ENCODE results near the gene BAK1.
"Not testable (repeated sequence)": the region's sequence is repeated elsewhere in the genome, so short reads cannot be mapped to it uniquely, and the experiment has no call there.

The BAK1 gene

GRCh38 chr6:33585403-33586107 is 5.5 kb upstream of the BAK1 start:
- peak; percentile 63 for DNase-seq

- DNase-seq: no peak
Observed at GRCh38 chr6:33584700-33585402, 4.8 kb upstream of the BAK1 start.

DNA sequence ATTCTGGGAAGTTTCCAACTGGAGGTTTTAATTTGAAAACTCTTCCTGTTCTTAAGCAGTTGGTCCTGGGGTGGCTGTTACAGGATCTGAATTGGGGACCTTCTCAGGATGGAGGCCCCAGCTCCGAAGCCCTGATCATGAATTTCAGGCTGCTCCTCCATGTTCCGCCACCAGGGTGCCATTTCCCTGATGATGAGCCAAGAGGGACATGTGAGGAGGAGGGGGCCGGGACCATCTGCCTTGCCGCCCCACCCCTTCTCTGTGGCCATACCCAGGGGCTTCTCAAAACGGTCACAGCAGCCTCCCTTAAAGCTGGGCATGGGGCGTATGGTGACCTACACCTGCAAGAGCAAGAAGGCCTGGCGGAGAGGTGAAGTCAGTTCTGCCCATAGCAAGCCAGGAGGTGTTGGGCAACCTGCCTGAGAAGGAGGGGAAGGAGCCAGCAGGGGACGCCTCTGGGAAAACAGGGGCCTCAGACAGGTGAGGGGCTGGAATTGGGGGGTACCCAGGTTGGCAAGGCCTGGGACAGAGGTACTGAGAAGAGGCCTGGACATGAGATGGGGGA is 3.6 kb upstream of the BAK1 start:
- DNase-seq: no peak

DNA sequence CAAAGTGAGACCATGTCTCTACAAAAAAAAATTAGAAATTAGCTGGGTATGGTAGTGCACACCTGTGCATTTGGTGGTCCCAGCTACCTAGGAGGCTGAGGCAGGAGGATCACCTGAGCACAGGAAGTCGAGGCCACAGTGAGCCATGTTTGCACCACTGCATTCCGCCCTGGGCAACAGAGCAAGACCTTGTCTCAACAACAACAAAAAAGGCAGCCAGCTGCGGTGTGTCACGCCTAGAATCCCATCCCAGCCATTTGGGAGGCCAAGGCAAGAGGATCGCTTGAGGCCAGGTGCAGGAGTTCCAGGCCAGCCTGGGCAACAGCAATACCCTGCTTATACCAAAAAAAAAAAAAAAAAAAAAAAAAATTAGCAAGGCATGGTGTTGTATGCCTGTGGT is 1.1 kb upstream of the BAK1 start:
- DNase-seq: no peak

GRCh38 chr6:33578588-33579011 is 1.5 kb downstream of the BAK1 start:
- peak; percentile 46 for DNase-seq

DNA sequence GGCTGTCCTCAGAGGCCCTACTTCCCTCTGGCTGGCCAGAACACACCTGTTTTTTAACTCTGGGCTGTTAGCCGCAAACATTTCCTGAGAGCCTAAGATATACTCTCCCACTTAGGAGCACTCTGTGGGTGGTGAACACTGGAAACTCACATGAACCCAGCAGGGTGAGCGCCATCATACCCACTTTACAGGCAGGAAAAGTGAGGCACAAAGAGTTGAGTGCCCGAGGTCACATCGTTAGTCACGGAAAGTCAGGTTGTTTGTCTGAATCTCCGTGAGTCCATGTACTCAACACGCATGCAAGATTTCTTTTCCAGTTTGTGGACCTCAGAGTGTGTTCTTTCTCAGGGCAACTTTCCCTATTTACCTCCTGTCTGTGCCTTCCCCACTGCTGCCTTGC is 1.9 kb downstream of the BAK1 start:
- no peak for DNase-seq

DNA sequence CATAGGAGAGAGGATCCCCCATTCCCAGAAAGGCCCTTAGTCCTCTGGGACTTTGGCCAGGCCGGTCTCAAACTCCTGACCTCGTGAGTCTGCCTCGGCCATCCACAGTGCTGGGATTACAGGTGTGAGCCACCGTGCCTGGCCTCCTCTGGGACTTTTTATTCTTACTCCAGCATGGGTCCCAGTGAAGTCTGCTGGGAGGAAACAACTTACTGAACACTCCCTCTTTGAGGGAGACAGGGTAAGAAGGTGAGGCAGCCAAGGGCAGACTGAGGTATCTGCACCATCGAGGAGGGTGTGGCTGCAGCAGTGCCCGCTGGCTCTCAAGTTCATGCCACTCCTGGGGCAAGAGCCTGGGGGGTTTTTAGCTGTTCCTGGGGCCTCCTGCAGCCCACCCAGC is 2.4 kb downstream of the BAK1 start:
- DNase-seq: no peak

GRCh38 chr6:33577106-33577535 is 3.0 kb downstream of the BAK1 start:
- DNase-seq: peak; percentile 77

GRCh38 chr6:33576668-33577067 is 3.4 kb downstream of the BAK1 start:
- DNase-seq: no peak

GRCh38 chr6:33575211-33575610 is 4.9 kb downstream of the BAK1 start:
- DNase-seq: no peak

- no peak for DNase-seq
Observed at GRCh38 chr6:33571637-33572316, 8.3 kb downstream of the BAK1 start.

GRCh38 chr6:33570806-33571636 is 9.1 kb downstream of the BAK1 start:
- peak; percentile 77 for DNase-seq

DNA sequence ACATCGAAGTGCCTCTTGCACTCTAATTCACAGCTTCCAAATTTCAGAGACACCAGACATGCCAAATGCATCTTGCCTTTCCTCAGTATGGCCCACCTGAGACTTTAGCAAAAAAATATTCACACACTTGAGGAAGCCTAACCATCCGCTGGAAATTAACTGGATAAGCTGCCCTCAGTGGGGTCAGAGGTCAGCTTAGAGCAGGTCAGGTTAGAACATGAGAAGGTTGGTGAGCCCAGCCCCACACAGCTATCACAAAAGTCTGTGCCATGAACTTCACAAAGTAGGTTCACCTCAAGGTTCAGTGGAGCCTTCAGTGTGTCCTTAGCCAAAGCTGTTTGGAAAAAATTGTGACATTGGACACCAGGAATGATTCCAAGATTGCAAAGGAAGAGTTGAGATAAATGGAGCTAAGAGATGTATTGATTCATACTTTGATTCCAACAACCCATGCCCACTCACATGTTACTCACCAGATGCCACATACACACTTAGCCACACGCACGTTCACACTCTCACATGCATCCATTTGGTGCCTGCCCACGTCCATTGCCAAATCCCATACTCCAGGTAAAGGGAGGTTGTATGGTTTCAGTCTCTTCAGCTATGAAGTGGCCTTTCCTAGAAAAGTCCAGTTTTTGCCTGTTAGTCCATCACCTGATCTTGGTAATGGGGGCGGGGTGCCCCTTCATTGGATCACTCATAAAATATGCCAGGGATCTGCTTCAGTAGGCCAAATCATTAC is 11.1 kb downstream of the BAK1 start:
- DNase-seq: no peak

GRCh38 chr6:33567836-33568235 is 12.2 kb downstream of the BAK1 start:
- DNase-seq: no peak

GRCh38 chr6:33566182-33567084 is 13.6 kb downstream of the BAK1 start:
- no peak for DNase-seq

DNA sequence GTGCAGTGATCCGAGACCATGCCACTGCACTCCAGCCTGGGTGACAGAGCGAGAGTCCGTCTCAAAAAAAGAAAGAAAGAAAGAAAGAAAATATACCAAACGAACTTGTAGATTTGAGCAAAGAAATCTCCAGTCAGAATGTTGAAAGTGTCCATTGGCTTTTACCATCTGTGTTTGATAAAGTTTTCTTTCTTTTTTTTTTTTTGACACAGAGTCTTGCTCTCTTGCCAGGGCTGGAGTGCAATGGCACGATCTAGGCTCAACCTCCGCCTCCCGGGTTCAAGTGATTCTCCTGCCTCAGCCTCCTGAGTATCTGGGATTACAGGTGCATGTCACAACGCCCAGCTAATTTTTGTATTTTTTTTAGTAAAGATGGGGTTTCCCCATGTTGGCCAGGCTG is 21.3 kb downstream of the BAK1 start:
- no peak for DNase-seq

- DNase-seq: no peak
Observed at GRCh38 chr6:33557376-33557775, 22.7 kb downstream of the BAK1 start.

DNA sequence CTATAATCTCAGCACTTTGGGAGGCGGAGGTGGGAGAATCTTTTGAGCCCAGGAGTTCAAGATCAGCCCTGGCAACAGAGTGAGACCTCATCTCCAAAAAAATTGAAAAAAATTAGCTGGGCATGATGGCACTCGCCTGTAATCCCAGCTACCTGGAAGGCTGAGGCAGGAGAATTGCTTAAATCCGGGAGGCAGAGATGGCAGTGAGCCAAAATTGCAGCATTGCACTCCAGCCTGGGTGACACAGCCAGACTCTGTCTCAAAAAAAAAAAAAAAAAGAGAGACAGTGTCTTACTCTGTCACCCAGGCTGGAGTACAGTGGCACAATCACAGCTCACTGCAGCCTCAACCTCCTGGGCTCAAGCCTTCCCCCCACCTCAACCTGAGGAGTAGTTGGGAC is 27.2 kb downstream of the BAK1 start:
- DNase-seq: not testable (repeated sequence)

- no peak for DNase-seq
Observed at GRCh38 chr6:33552252-33552651, 27.8 kb downstream of the BAK1 start.

- no peak for DNase-seq
Observed at GRCh38 chr6:33551538-33551937, 28.5 kb downstream of the BAK1 start.

DNA sequence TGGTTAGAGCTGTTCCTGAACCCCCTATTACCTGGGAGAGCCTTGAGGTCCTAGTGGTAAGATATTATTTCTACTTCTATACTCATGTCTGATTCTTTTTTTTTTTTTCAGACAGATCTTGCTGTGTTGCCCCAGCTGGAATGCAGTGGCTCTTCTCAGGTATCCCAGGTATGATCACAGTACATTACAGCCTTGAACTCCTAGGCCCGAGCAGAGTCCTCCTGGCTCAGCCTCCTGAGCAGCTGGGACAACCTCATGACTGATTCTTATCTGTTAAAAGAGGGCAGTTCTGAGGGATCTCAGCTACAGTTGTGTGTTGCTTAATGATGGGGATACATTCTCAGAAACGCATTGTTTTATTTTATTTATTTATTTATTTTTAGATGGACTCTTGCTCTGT is 30.2 kb downstream of the BAK1 start:
- no peak for DNase-seq

Measured in inflammatory macrophage treated with lipopolysaccharide for 4 hours (primary cell).